ENCODE results near the gene APOC1.

APOC1 gene

DNA sequence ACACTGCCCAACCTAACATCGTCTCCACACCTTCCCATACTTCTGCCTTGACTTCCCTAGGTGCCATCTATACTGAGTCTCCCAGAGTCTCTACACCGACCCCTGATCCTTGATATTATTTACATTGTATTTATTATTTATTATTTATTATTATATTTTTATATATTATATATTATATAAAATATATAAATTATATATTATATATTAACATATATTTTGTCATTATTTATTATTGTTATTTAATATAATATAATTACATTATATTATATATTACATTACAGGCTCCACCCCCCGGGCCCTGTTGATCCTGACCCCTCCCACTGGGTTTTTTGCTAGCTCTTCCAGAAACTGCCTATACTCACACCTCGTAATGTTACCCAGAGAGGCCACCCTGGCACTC lies 41.7 kb upstream of the APOC1 start:
- no peak overlapping the region for H2AFZ ChIP-seq (ENCODE audit: low read length)
- H3K36me3 ChIP-seq (ENCODE audit: insufficient read depth, low read length), result no peaks in the 10 kb centered on the region
- no peaks in the 10 kb centered on the region for H3K79me2 ChIP-seq (ENCODE audit: insufficient read depth, low read length)
- TF ChIP-seq, protein P1, sequence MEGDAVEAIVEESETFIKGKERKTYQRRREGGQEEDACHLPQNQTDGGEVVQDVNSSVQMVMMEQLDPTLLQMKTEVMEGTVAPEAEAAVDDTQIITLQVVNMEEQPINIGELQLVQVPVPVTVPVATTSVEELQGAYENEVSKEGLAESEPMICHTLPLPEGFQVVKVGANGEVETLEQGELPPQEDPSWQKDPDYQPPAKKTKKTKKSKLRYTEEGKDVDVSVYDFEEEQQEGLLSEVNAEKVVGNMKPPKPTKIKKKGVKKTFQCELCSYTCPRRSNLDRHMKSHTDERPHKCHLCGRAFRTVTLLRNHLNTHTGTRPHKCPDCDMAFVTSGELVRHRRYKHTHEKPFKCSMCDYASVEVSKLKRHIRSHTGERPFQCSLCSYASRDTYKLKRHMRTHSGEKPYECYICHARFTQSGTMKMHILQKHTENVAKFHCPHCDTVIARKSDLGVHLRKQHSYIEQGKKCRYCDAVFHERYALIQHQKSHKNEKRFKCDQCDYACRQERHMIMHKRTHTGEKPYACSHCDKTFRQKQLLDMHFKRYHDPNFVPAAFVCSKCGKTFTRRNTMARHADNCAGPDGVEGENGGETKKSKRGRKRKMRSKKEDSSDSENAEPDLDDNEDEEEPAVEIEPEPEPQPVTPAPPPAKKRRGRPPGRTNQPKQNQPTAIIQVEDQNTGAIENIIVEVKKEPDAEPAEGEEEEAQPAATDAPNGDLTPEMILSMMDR (conservative IDR thresholded peaks at IDR 0.05; ENCODE audit: low read length), result no peak
- TF ChIP-seq EZH2phosphoT487 (IDR thresholded peaks at IDR 0.05; ENCODE audit: borderline replicate concordance), result no peak
- no peaks in the 10 kb centered on the region for H3K27me3 ChIP-seq (ENCODE audit: insufficient read depth, low read length, poor library complexity, severe bottlenecking)
- H4K20me1 ChIP-seq (ENCODE audit: insufficient read depth, low read length, poor library complexity, severe bottlenecking), result no peaks in the 10 kb centered on the region
- H3K9ac ChIP-seq (ENCODE audit: low read depth, low read length, poor library complexity, severe bottlenecking), result no peak overlapping the region
- H3K4me2 ChIP-seq (ENCODE audit: low read depth, low read length, poor library complexity, severe bottlenecking), result no peak overlapping the region
- H3K4me1 ChIP-seq (ENCODE audit: insufficient read depth, low read length, poor library complexity, severe bottlenecking), result peaks cover 9% of the 10 kb centered on the region
- no peaks in the 10 kb centered on the region for H3K9me3 ChIP-seq (ENCODE audit: insufficient read depth, low read depth, low read length)
- no peak overlapping the region for H3K4me3 ChIP-seq (ENCODE audit: low read length, poor library complexity, severe bottlenecking)
- no peaks in the 10 kb centered on the region for H3K9me2 ChIP-seq (replicated peaks; ENCODE audit: low read depth, low read length)
- no peaks in the 10 kb centered on the region for H3F3A ChIP-seq (ENCODE audit: low read depth)

DNA sequence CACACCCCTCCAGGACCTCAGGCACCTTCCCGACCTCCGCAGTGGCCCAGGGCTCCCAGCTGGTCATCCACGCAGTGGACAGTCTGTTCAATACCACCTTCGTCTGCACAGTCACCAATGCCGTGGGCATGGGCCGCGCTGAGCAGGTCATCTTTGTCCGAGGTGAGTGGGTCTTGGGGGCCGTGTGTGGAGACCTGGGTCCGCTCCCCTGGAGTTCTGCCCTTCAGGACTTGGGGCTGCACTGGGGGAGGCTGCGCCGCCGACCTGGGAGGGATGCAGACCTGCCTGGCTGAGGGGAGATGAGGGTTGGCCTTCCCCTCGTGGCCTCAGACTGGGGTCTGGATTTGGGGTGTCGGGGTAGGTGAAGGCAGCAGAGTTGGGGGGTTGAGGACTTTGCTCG lies 40.1 kb upstream of the APOC1 start:
- Histone ChIP-seq H3K4me2 (ENCODE audit: low read depth, low read length, poor library complexity, severe bottlenecking) (no peak overlapping the region), H2AFZ (ENCODE audit: low read length) (no peak overlapping the region), H3F3A (ENCODE audit: low read depth) (no peaks in the 10 kb centered on the region), H3K9me3 (ENCODE audit: insufficient read depth, low read depth, low read length) (no peaks in the 10 kb centered on the region), H3K27me3 (ENCODE audit: insufficient read depth, low read length, poor library complexity, severe bottlenecking) (no peaks in the 10 kb centered on the region), H3K9me2 (replicated peaks; ENCODE audit: low read depth, low read length) (no peaks in the 10 kb centered on the region), H3K9ac (ENCODE audit: low read depth, low read length, poor library complexity, severe bottlenecking) (no peak overlapping the region), H4K20me1 (ENCODE audit: insufficient read depth, low read length, poor library complexity, severe bottlenecking) (no peaks in the 10 kb centered on the region), H3K4me1 (ENCODE audit: insufficient read depth, low read length, poor library complexity, severe bottlenecking) (peaks cover 9% of the 10 kb centered on the region), H3K36me3 (ENCODE audit: insufficient read depth, low read length) (no peaks in the 10 kb centered on the region), H3K4me3 (ENCODE audit: low read length, poor library complexity, severe bottlenecking) (no peak overlapping the region), H3K79me2 (ENCODE audit: insufficient read depth, low read length) (no peaks in the 10 kb centered on the region)
- TF ChIP-seq, protein P1 (conservative IDR thresholded peaks at IDR 0.05; ENCODE audit: low read length), result no peak
- TF ChIP-seq EZH2phosphoT487 (IDR thresholded peaks at IDR 0.05; ENCODE audit: borderline replicate concordance), result no peak

DNA sequence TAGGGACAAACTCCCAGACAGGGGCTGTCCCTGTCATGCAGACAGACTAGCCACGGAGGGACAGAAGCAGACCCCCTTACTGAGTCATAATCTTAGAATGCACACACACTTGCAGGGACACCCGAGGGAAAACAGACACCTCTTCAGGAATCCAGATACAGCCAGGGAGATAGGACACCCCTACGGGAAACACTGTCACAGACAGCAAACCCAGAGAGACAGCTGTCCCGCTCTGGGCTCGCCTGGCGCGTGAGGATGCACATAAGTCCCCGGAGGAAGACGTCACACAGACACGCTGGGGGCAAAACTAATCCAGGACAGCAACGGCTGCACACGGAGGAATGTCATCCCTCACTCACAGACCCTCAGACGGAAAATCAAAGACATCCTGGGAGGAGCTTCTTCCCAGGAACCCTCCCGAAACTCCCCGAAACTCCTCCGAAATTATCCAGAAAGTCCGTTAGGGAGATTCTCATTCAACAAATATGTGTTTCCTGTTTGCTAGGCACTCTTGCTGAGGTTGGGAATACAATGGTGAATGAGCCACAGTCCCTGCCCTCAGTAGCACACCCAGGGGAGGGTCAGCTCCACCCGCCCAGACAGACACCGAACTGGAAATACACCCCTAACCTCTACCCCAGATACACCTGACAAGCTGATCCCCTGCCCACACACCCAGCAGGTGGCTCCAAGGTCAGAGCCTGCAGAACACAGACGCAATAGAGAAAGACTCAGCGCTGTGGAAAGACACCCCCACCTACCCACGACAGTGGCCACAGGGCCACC lies 38.5 kb upstream of the APOC1 start:
- Histone ChIP-seq H3K4me2 (ENCODE audit: low read depth, low read length, poor library complexity, severe bottlenecking) (no peak overlapping the region), H3K9ac (ENCODE audit: low read depth, low read length, poor library complexity, severe bottlenecking) (no peak overlapping the region), H3K4me3 (ENCODE audit: low read length, poor library complexity, severe bottlenecking) (no peak overlapping the region), H3K9me2 (replicated peaks; ENCODE audit: low read depth, low read length) (no peaks in the 10 kb centered on the region), H4K20me1 (ENCODE audit: insufficient read depth, low read length, poor library complexity, severe bottlenecking) (no peaks in the 10 kb centered on the region), H3K27me3 (ENCODE audit: insufficient read depth, low read length, poor library complexity, severe bottlenecking) (no peaks in the 10 kb centered on the region), H2AFZ (ENCODE audit: low read length) (no peak overlapping the region), H3F3A (ENCODE audit: low read depth) (no peaks in the 10 kb centered on the region), H3K79me2 (ENCODE audit: insufficient read depth, low read length) (no peaks in the 10 kb centered on the region), H3K4me1 (ENCODE audit: insufficient read depth, low read length, poor library complexity, severe bottlenecking) (peaks cover 9% of the 10 kb centered on the region), H3K9me3 (ENCODE audit: insufficient read depth, low read depth, low read length) (no peaks in the 10 kb centered on the region), H3K36me3 (ENCODE audit: insufficient read depth, low read length) (no peaks in the 10 kb centered on the region)
- TF ChIP-seq, protein P1 (conservative IDR thresholded peaks at IDR 0.05; ENCODE audit: low read length), result no peak
- TF ChIP-seq EZH2phosphoT487 (IDR thresholded peaks at IDR 0.05; ENCODE audit: borderline replicate concordance), result no peak

All from Loucy (cell line).